ENCODE data around the gene LDLRAD4.
A peak's percentile ranks its signal among the peaks of the same experiment; 100 is the strongest.

The LDLRAD4 gene

GRCh38 chr18:13527256-13527655 is 308.7 kb downstream of the LDLRAD4 start:
- Histone ChIP-seq H2BK120ac (ENCODE audit: low read depth, low read length) (no peak overlapping the region), H2AFZ (ENCODE audit: low read length) (no peak overlapping the region), H3K4ac (ENCODE audit: low read length) (no peak overlapping the region), H3K36me3 (replicated peaks in 1 of 2; ENCODE audit: control insufficient read depth in 2 of 2, insufficient read depth in 2 of 2, low read length in 2 of 2) (no peaks in the 10 kb centered on the region), H3K27ac (replicated peaks; ENCODE audit: low read length) (no peak overlapping the region), H2AK5ac (ENCODE audit: low read depth, low read length) (no peak overlapping the region), H3K14ac (ENCODE audit: low read length) (peak overlapping the region; percentile 28), H3K4me3 (ENCODE audit: low read length in 2 of 2) (no peak overlapping the region), H2BK5ac (ENCODE audit: low read length) (no peak overlapping the region), H4K8ac (ENCODE audit: low read depth, low read length) (no peak overlapping the region), H3K4me1 (ENCODE audit: control insufficient read depth in 2 of 2, insufficient read depth in 1 of 2, low read depth in 1 of 2, low read length in 2 of 2) (no peaks in the 10 kb centered on the region), H2BK15ac (ENCODE audit: low read length) (no peak overlapping the region), H3K4me2 (ENCODE audit: insufficient read depth, low read length, poor library complexity, severe bottlenecking) (no peak overlapping the region), H3K9me3 (replicated peaks in 1 of 2; ENCODE audit: control insufficient read depth in 2 of 2, insufficient read depth in 1 of 2, low read depth in 1 of 2, low read length in 2 of 2) (no peaks in the 10 kb centered on the region), H3K79me1 (ENCODE audit: low read depth, low read length) (no peaks in the 10 kb centered on the region), H3K9ac (ENCODE audit: low read depth, low read length, poor library complexity) (no peak overlapping the region), H3K23ac (ENCODE audit: low read depth, low read length, poor library complexity) (no peak overlapping the region), H2BK12ac (ENCODE audit: low read length) (no peak overlapping the region), H3K18ac (ENCODE audit: low read length) (no peak overlapping the region), H4K91ac (ENCODE audit: low read depth, low read length, poor library complexity) (no peak overlapping the region), H3K27me3 (ENCODE audit: control insufficient read depth in 3 of 3, insufficient read depth in 3 of 3, low read depth in 1 of 3, low read length in 3 of 3) (no peaks in the 10 kb centered on the region)
- DNase-seq (ENCODE audit: low spot score) = no peak
- WGBS, 2 donors (ENCODE audit: extremely low coverage in 2 of 2, insufficient read length in 2 of 2, insufficient replicate concordance in 1 of 2) = no CpG with 5 or more reads among the region's 10 CpGs

- no peak for DNase-seq (ENCODE audit: low spot score)
Measured at GRCh38 chr18:13527730-13528129, 309.2 kb downstream of the LDLRAD4 start.

GRCh38 chr18:13528739-13529392 is 310.3 kb downstream of the LDLRAD4 start:
- H2BK120ac ChIP-seq (ENCODE audit: low read depth, low read length) = no peak overlapping the region
- no peaks in the 10 kb centered on the region for H3K4me1 ChIP-seq (ENCODE audit: control insufficient read depth in 2 of 2, insufficient read depth in 1 of 2, low read depth in 1 of 2, low read length in 2 of 2)
- H2AFZ ChIP-seq (ENCODE audit: low read length) = no peak overlapping the region
- no peak overlapping the region for H2BK15ac ChIP-seq (ENCODE audit: low read length)
- no peak overlapping the region for H3K18ac ChIP-seq (ENCODE audit: low read length)
- no peaks in the 10 kb centered on the region for H3K79me1 ChIP-seq (ENCODE audit: low read depth, low read length)
- no peaks in the 10 kb centered on the region for H3K36me3 ChIP-seq (replicated peaks in 1 of 2; ENCODE audit: control insufficient read depth in 2 of 2, insufficient read depth in 2 of 2, low read length in 2 of 2)
- no peak overlapping the region for H3K27ac ChIP-seq (replicated peaks; ENCODE audit: low read length)
- no peak overlapping the region for H2BK5ac ChIP-seq (ENCODE audit: low read length)
- H2AK5ac ChIP-seq (ENCODE audit: low read depth, low read length) = no peak overlapping the region
- WGBS, 2 donors (ENCODE audit: extremely low coverage in 2 of 2, insufficient read length in 2 of 2, insufficient replicate concordance in 1 of 2) = no CpG with 5 or more reads among the region's 9 CpGs
- no peak overlapping the region for H3K4ac ChIP-seq (ENCODE audit: low read length)
- H4K91ac ChIP-seq (ENCODE audit: low read depth, low read length, poor library complexity) = no peak overlapping the region
- no peaks in the 10 kb centered on the region for H3K9me3 ChIP-seq (replicated peaks in 1 of 2; ENCODE audit: control insufficient read depth in 2 of 2, insufficient read depth in 1 of 2, low read depth in 1 of 2, low read length in 2 of 2)
- no peak overlapping the region for H3K23ac ChIP-seq (ENCODE audit: low read depth, low read length, poor library complexity)
- H4K8ac ChIP-seq (ENCODE audit: low read depth, low read length) = no peak overlapping the region
- no peak for DNase-seq (ENCODE audit: low spot score)
- no peak overlapping the region for H2BK12ac ChIP-seq (ENCODE audit: low read length)
- H3K4me3 ChIP-seq (ENCODE audit: low read length in 2 of 2) = no peak overlapping the region
- no peaks in the 10 kb centered on the region for H3K27me3 ChIP-seq (ENCODE audit: control insufficient read depth in 3 of 3, insufficient read depth in 3 of 3, low read depth in 1 of 3, low read length in 3 of 3)
- H3K9ac ChIP-seq (ENCODE audit: low read depth, low read length, poor library complexity) = no peak overlapping the region
- H3K14ac ChIP-seq (ENCODE audit: low read length) = no peak overlapping the region
- no peak overlapping the region for H3K4me2 ChIP-seq (ENCODE audit: insufficient read depth, low read length, poor library complexity, severe bottlenecking)

More at GRCh38 chr18:13527730-13528129, 309.2 kb downstream of the LDLRAD4 start:
- Histone ChIP-seq H4K91ac (ENCODE audit: low read depth, low read length, poor library complexity) (no peak overlapping the region), H2BK12ac (ENCODE audit: low read length) (no peak overlapping the region), H2AK5ac (ENCODE audit: low read depth, low read length) (no peak overlapping the region), H3K14ac (ENCODE audit: low read length) (no peak overlapping the region), H2BK120ac (ENCODE audit: low read depth, low read length) (no peak overlapping the region), H2BK5ac (ENCODE audit: low read length) (peak overlapping the region; percentile 21), H2AFZ (ENCODE audit: low read length) (no peak overlapping the region), H3K36me3 (replicated peaks in 1 of 2; ENCODE audit: control insufficient read depth in 2 of 2, insufficient read depth in 2 of 2, low read length in 2 of 2) (no peaks in the 10 kb centered on the region), H3K4me3 (ENCODE audit: low read length in 2 of 2) (no peak overlapping the region), H3K23ac (ENCODE audit: low read depth, low read length, poor library complexity) (peak overlapping the region; percentile 6), H3K27me3 (ENCODE audit: control insufficient read depth in 3 of 3, insufficient read depth in 3 of 3, low read depth in 1 of 3, low read length in 3 of 3) (no peaks in the 10 kb centered on the region), H2BK15ac (ENCODE audit: low read length) (no peak overlapping the region), H3K79me1 (ENCODE audit: low read depth, low read length) (no peaks in the 10 kb centered on the region), H3K4me1 (ENCODE audit: control insufficient read depth in 2 of 2, insufficient read depth in 1 of 2, low read depth in 1 of 2, low read length in 2 of 2) (no peaks in the 10 kb centered on the region), H3K4me2 (ENCODE audit: insufficient read depth, low read length, poor library complexity, severe bottlenecking) (no peak overlapping the region), H3K18ac (ENCODE audit: low read length) (no peak overlapping the region), H4K8ac (ENCODE audit: low read depth, low read length) (no peak overlapping the region), H3K4ac (ENCODE audit: low read length) (no peak overlapping the region), H3K27ac (replicated peaks; ENCODE audit: low read length) (no peak overlapping the region), H3K9me3 (replicated peaks in 1 of 2; ENCODE audit: control insufficient read depth in 2 of 2, insufficient read depth in 1 of 2, low read depth in 1 of 2, low read length in 2 of 2) (no peaks in the 10 kb centered on the region), H3K9ac (ENCODE audit: low read depth, low read length, poor library complexity) (no peak overlapping the region)
- WGBS, 2 donors (ENCODE audit: extremely low coverage in 2 of 2, insufficient read length in 2 of 2, insufficient replicate concordance in 1 of 2) = no CpG with 5 or more reads among the region's 5 CpGs

- no peak overlapping the region for H3K18ac ChIP-seq (ENCODE audit: low read length)
- no peak overlapping the region for H2AK5ac ChIP-seq (ENCODE audit: low read depth, low read length)
- no peaks in the 10 kb centered on the region for H3K4me1 ChIP-seq (ENCODE audit: control insufficient read depth in 2 of 2, insufficient read depth in 1 of 2, low read depth in 1 of 2, low read length in 2 of 2)
- DNase-seq (ENCODE audit: low spot score) = no peak
- H3K79me1 ChIP-seq (ENCODE audit: low read depth, low read length) = no peaks in the 10 kb centered on the region
- peak overlapping the region; percentile 39 for H3K9ac ChIP-seq (ENCODE audit: low read depth, low read length, poor library complexity)
- H3K14ac ChIP-seq (ENCODE audit: low read length) = no peak overlapping the region
- no peak overlapping the region for H4K91ac ChIP-seq (ENCODE audit: low read depth, low read length, poor library complexity)
- H4K8ac ChIP-seq (ENCODE audit: low read depth, low read length) = no peak overlapping the region
- no peak overlapping the region for H2BK15ac ChIP-seq (ENCODE audit: low read length)
- H3K23ac ChIP-seq (ENCODE audit: low read depth, low read length, poor library complexity) = no peak overlapping the region
- H2BK5ac ChIP-seq (ENCODE audit: low read length) = no peak overlapping the region
- no peaks in the 10 kb centered on the region for H3K9me3 ChIP-seq (replicated peaks in 1 of 2; ENCODE audit: control insufficient read depth in 2 of 2, insufficient read depth in 1 of 2, low read depth in 1 of 2, low read length in 2 of 2)
- H2BK120ac ChIP-seq (ENCODE audit: low read depth, low read length) = no peak overlapping the region
- no peak overlapping the region for H3K4me2 ChIP-seq (ENCODE audit: insufficient read depth, low read length, poor library complexity, severe bottlenecking)
- H3K4me3 ChIP-seq (ENCODE audit: low read length in 2 of 2) = no peak overlapping the region
- H2AFZ ChIP-seq (ENCODE audit: low read length) = no peak overlapping the region
- WGBS, 2 donors (ENCODE audit: extremely low coverage in 2 of 2, insufficient read length in 2 of 2, insufficient replicate concordance in 1 of 2) = no CpG with 5 or more reads among the region's 14 CpGs
- no peak overlapping the region for H2BK12ac ChIP-seq (ENCODE audit: low read length)
- H3K36me3 ChIP-seq (replicated peaks in 1 of 2; ENCODE audit: control insufficient read depth in 2 of 2, insufficient read depth in 2 of 2, low read length in 2 of 2) = no peaks in the 10 kb centered on the region
- no peak overlapping the region for H3K27ac ChIP-seq (replicated peaks; ENCODE audit: low read length)
- H3K27me3 ChIP-seq (ENCODE audit: control insufficient read depth in 3 of 3, insufficient read depth in 3 of 3, low read depth in 1 of 3, low read length in 3 of 3) = no peaks in the 10 kb centered on the region
- no peak overlapping the region for H3K4ac ChIP-seq (ENCODE audit: low read length)
Measured at GRCh38 chr18:13530033-13530878, 311.7 kb downstream of the LDLRAD4 start.
